GM12878 (cell line): Measurements from ENCODE around the gene NPHP1. TPM values are rescaled to one million over a fixed set of nuclear protein-coding genes. Genes with fewer than 3 reads are reported as not detected.

Experiments used
- ATAC-seq: fragments of 200-7000 bp; cut with Tn5 transposase; 3 replicates; pipeline ENCODE4 v1.9.1; 2020; ENCODE audit warnings: mild to moderate bottlenecking, moderate library complexity
- BruUV-seq: library from RNA; stranded (reverse); fragments of 400-500 nt; replicated peaks from 2 replicates; lab custom pipeline; 2021; lab: Mats Ljungman, UMichigan
- CTCF ChIA-PET: fragments of 300-600 bp; sonication (Branson Sonifier 250); formaldehyde crosslinking; extraction: SDS; loops from one replicate; lab custom pipeline; 2021; ENCODE audit warnings: inconsistent platforms; lab: Yijun Ruan, JAX
- POLR2A ChIA-PET: fragments of 350-600 bp; formaldehyde crosslinking; extraction: SDS; loops from one replicate; lab custom pipeline; 2021; ENCODE audit warnings: inconsistent platforms; lab: Charles Lee
- RAD21 ChIA-PET: fragments of 300-600 bp; sonication (Branson Sonifier 250); formaldehyde crosslinking; loops from one replicate; lab custom pipeline; 2023; ENCODE audit warnings: antibody characterized with exemption; ENCODE audit not compliant: unreplicated experiment; lab: Charles Lee
- SMC1A ChIA-PET: fragments of 300-600 bp; sonication (Branson Sonifier 250); formaldehyde crosslinking; loops from one replicate; lab custom pipeline; 2023; ENCODE audit not compliant: unreplicated experiment, uncharacterized antibody; lab: Charles Lee
- DNase-seq: peaks from one replicate; pipeline ENCODE4 v3.0.0-alpha.2; 2011; ENCODE audit warnings: low read depth, low spot score
- FAIRE-seq: peaks from 3 replicates; lab custom pipeline; 2011; peaks lifted over from hg19 to GRCh38; lab: Jason Lieb, UNC
- H2AFZ ChIP-seq: 2 replicates; pipeline ENCODE4 v1.6.0; 2011; ENCODE audit warnings: low read depth, low read length, control low read depth; ENCODE audit not compliant: control insufficient read depth
- H3K27ac ChIP-seq: 2 replicates; pipeline ENCODE4 v1.5.1; 2011; ENCODE audit warnings: control low read depth; ENCODE audit not compliant: control insufficient read depth, insufficient read depth
- H3K27me3 ChIP-seq, 2 experiments: replicated peaks in 1 of 2; 2 replicates each; pipeline versions ENCODE4 v1.6.0 to v1.6.1; 2011; ENCODE audit warnings: low read length in 1 of 2; ENCODE audit not compliant: control insufficient read depth in 2 of 2, insufficient read depth in 2 of 2
- H3K36me3 ChIP-seq, 2 experiments: 2 replicates each; pipeline ENCODE4 v1.5.1; 2011; ENCODE audit warnings: low read length in 1 of 2; ENCODE audit not compliant: control insufficient read depth in 2 of 2, insufficient read depth in 2 of 2
- H3K4me1 ChIP-seq: 2 replicates; pipeline ENCODE4 v1.6.1; 2011; ENCODE audit warnings: mild to moderate bottlenecking, low read length, moderate library complexity, mixed read lengths; ENCODE audit not compliant: control insufficient read depth, insufficient read depth
- H3K4me2 ChIP-seq: 2 replicates; pipeline ENCODE4 v1.6.0; 2011; ENCODE audit warnings: control low read depth; ENCODE audit not compliant: control insufficient read depth, insufficient read depth
- H3K4me3 ChIP-seq: fragments of 200-600 bp; sonication (generic); 2 replicates; pipeline ENCODE4 v1.5.1; 2016
- H3K79me2 ChIP-seq: 2 replicates; pipeline ENCODE4 v1.6.0; 2011; ENCODE audit warnings: low read length; ENCODE audit not compliant: control insufficient read depth, insufficient read depth
- H3K9ac ChIP-seq: 2 replicates; pipeline ENCODE4 v1.8.0; 2011; ENCODE audit warnings: low read length, control low read depth, mixed read lengths; ENCODE audit not compliant: control insufficient read depth, insufficient read depth
- H3K9me3 ChIP-seq: replicated peaks from 3 replicates; pipeline ENCODE4 v1.5.1; 2011; ENCODE audit warnings: mild to moderate bottlenecking, low read length; ENCODE audit not compliant: control insufficient read depth, insufficient read depth
- H4K20me1 ChIP-seq: 2 replicates; pipeline ENCODE4 v1.6.0; 2011; ENCODE audit not compliant: control insufficient read depth, insufficient read depth
- BRCA1 ChIP-seq: IDR thresholded peaks from 2 replicates; pipeline ENCODE4 v1.6.1; 2011; ENCODE audit warnings: low read depth, low read length, improper control_type of control experiment
- CHD2 ChIP-seq: IDR thresholded peaks from 2 replicates; pipeline ENCODE4 v1.6.1; 2011; ENCODE audit warnings: low read depth, low read length, improper control_type of control experiment, borderline replicate concordance
- EED ChIP-seq: sonication (generic); IDR thresholded peaks from 2 replicates; pipeline ENCODE4 v1.6.1; 2016; ENCODE audit warnings: antibody characterized with exemption, low read depth
- FOXM1 ChIP-seq: IDR thresholded peaks from 2 replicates; pipeline ENCODE4 v1.6.1; 2012; ENCODE audit warnings: low read depth, mild to moderate bottlenecking, inconsistent platforms, low read length, moderate library complexity
- IRF4 ChIP-seq: IDR thresholded peaks from 2 replicates; pipeline ENCODE4 v1.6.1; 2011; ENCODE audit warnings: low read depth, low read length
- JUND ChIP-seq: IDR thresholded peaks from 2 replicates; pipeline ENCODE4 v1.6.1; 2012; ENCODE audit warnings: low read depth, mild to moderate bottlenecking, low read length, improper control_type of control experiment, moderate library complexity
- RAD21 ChIP-seq: IDR thresholded peaks from 2 replicates; pipeline ENCODE4 v1.6.1; 2011; ENCODE audit warnings: mild to moderate bottlenecking, low read depth, low read length, moderate library complexity; ENCODE audit not compliant: insufficient read depth
- ZNF217 ChIP-seq: fragments of 450-650 bp; IDR thresholded peaks from 2 replicates; pipeline ENCODE4 v1.6.1; 2017; ENCODE audit warnings: antibody characterized with exemption, mild to moderate bottlenecking
- WGBS: methylation state at CpG from one replicate; pipeline ENCODE4 v1.1.6; 2016; ENCODE audit warnings: low lambda C conversion rate; ENCODE audit not compliant: insufficient replicate concordance, insufficient coverage; ENCODE audit errors: missing lambda C conversion rate; 5-methylcytosine and 5-hydroxymethylcytosine counted together
- in situ Hi-C: fragments of 300-500 bp; cut with MboI; formaldehyde crosslinking; loops from 9 replicates; pipeline ENCODE4 v1.14.3; 2018; ENCODE audit warnings: mixed read lengths
- intact Hi-C: fragments of 100-400 bp; cut with micrococcal nuclease; formaldehyde crosslinking; loops from one replicate; pipeline ENCODE4 v1.14.2; 2022; ENCODE audit not compliant: unreplicated experiment
- polyA plus RNA-seq, 11 experiments: library from polyadenylated mRNA; depleted of rRNA in 4 of 11; unstranded in 6 of 11; stranded (reverse) in 5 of 11; fragments of >200 nt; fragmentation: Nextera tagmentation in 4 of 11; fragmentation: Illumina TruSeq in 1 of 11; extraction: Ambion mirVana in 4 of 11; extraction: Trizol in 1 of 11; gene quantifications; 1 replicate in 1 of 11; 2 replicates in 10 of 11; pipeline versions ENCODE4 v1.2.1 to v1.2.3, GENCODE V29; 2011 to 2016; ENCODE audit warnings: inconsistent platforms in 2 of 11, missing spikeins in 2 of 11, low read depth in 1 of 11
- total RNA-seq, 4 experiments: library from RNA; depleted of rRNA in 3 of 4; stranded (reverse); fragments of >200 nt in 3 of 4; fragmentation: Illumina TruSeq in 1 of 4; extraction: Trizol in 1 of 4; gene quantifications; 2 replicates each; pipeline versions ENCODE4 v1.2.1 to v1.2.3, GENCODE V29; 2013 to 2021
- TF ChIP-seq, protein P1 (sequence below): IDR thresholded peaks from 2 replicates; pipeline ENCODE4 v1.6.1; 2012; ENCODE audit warnings: low read depth, low read length, improper control_type of control experiment

Gene NPHP1
- total and polyA plus RNA-seq, 10 of the 15 experiments (the other 5 are each of a cell fraction or from before 2014, with no cell fraction given): 0.23 to 3.5 (median 1.2) TPM

DNA sequence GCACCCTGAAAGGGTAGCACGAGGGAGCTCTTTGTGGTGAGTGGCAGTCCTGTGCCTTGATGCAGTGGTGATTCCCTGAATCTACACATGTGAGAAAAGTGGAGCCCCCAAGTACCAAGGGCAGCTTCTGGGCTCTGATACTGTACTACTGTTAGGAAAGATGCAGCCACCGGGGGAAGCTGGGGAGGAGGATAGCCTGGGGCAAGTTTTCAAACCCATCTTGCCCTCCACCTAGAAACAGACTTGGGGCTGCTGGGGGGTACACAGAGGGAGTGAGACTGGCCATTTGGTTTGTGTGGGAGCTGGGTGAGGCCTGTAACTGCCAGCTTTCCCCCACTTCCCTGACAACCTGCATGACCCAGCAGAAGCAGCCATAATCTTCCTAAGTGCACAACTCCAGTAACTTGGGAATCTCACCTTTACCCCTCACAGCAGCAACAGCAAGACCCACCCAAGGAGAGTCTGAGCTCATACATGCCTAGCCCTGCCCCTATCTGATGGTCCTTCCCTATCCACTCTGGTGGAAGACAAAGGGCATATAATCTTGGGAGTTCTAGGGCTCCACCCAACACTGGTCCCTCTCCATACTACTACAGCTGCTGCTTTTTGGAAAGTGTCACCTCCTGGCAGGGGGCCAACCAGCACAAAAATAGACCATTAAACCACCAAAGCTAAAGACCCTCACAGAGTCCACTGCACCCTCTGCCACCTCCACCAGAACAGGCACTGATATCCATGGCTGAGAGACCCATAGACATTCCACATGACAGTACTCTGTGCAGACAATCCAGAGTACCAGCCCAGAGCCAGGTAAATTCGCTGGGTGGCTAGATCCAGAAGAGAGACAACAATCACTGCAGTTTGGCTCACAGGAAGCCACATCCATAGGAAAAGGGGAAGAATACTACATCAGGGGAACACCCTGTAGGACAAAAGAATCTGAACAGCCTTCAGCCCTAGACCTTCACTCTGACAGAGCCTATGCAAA is 97.4 kb downstream of the NPHP1 start:
- Histone ChIP-seq H3K9me3 (no peaks in the 10 kb centered on the region), H3K79me2 (no peaks in the 10 kb centered on the region), H3K9ac (no peak overlapping the region), H3K4me3 (no peak overlapping the region), H3K4me1 (no peaks in the 10 kb centered on the region), H3K27me3 (peaks cover 2 to 6% of the 10 kb centered on the region in 2 experiments; a peak in 3 of 4 replicates), H4K20me1 (no peaks in the 10 kb centered on the region), H3K36me3 (no peaks in the 10 kb centered on the region), H3K4me2 (no peak overlapping the region), H3K27ac (no peak overlapping the region), H2AFZ (no peak overlapping the region)
- RAD21 ChIA-PET: no interaction called here
- in situ Hi-C loops (no loop called here), intact Hi-C loops (no loop called here)
- no TSS peak for BruUV-seq
- FAIRE-seq (no peak), ATAC-seq (no peak), DNase-seq (no peak)
- 19% methylated on average over 3 of the region's 3 CpGs for WGBS
- SMC1A ChIA-PET: no interaction called here
- POLR2A ChIA-PET: no interaction called here
- TF ChIP-seq, protein P1, sequence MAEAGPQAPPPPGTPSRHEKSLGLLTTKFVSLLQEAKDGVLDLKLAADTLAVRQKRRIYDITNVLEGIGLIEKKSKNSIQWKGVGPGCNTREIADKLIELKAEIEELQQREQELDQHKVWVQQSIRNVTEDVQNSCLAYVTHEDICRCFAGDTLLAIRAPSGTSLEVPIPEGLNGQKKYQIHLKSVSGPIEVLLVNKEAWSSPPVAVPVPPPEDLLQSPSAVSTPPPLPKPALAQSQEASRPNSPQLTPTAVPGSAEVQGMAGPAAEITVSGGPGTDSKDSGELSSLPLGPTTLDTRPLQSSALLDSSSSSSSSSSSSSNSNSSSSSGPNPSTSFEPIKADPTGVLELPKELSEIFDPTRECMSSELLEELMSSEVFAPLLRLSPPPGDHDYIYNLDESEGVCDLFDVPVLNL: no peak
- CTCF ChIA-PET: interaction anchor here (0.5 kb wide), 1 partner anchor 60 kb away, joined by 3 read pairs; no protein-coding TSS in a partner anchor

GRCh38 chr2:110106642-110107041 is 98.2 kb downstream of the NPHP1 start:
- DNase-seq: no peak
- TF ChIP-seq BRCA1 (no peak), CHD2 (no peak), FOXM1 (no peak), RAD21 (no peak), JUND (no peak), EED (no peak), ZNF217 (no peak), IRF4 (no peak)
- TF ChIP-seq, all 136 proteins: peak for 0
- ATAC-seq: no peak
- POLR2A ChIA-PET: no interaction called here
- Histone ChIP-seq H3K27ac (no peak overlapping the region), H3K4me1 (no peaks in the 10 kb centered on the region), H3K9me3 (no peaks in the 10 kb centered on the region), H3K4me3 (no peak overlapping the region), H3K79me2 (no peaks in the 10 kb centered on the region), H4K20me1 (no peaks in the 10 kb centered on the region), H3K27me3 (peaks cover 2 to 6% of the 10 kb centered on the region in 2 experiments; a peak in 3 of 4 replicates), H3K36me3 (no peaks in the 10 kb centered on the region), H2AFZ (no peak overlapping the region), H3K4me2 (no peak overlapping the region), H3K9ac (no peak overlapping the region)
- no TSS peak for BruUV-seq
- SMC1A ChIA-PET: no interaction called here
- no peak for FAIRE-seq
- RAD21 ChIA-PET: no interaction called here
- intact Hi-C loops (no loop called here), in situ Hi-C loops (no loop called here)
- 65% methylated on average over 6 of the region's 6 CpGs for WGBS
- CTCF ChIA-PET: interaction anchor here (0.5 to 1.0 kb wide), 2 partner anchors 13 to 61 kb away, joined by 3 read pairs; no protein-coding TSS in a partner anchor
